HepG2 (cell line): ENCODE data around the gene STK32C. TPM values are rescaled to one million over a fixed set of nuclear protein-coding genes. Genes with fewer than 3 reads are reported as not detected.

Source experiments
- AHR ChIP-seq: IDR thresholded peaks from 2 replicates; pipeline ENCODE4 v1.6.1; 2018; ENCODE audit warnings: missing genetic modification reagents, missing compliant biosample characterization
- ATF7 ChIP-seq, 2 experiments: fragments of 450-650 bp in 1 of 2; sonication (generic) in 1 of 2; formaldehyde crosslinking in 1 of 2; IDR thresholded peaks; 2 replicates each; pipeline versions ENCODE4 v1.4.0 to v1.6.1; 2016 to 2020; ENCODE audit warnings: antibody characterized with exemption in 1 of 2, mild to moderate bottlenecking in 1 of 2, missing genetic modification reagents in 1 of 2
- BORCS8-MEF2B ChIP-seq: sonication (generic); formaldehyde crosslinking; IDR thresholded peaks from 2 replicates; pipeline ENCODE4 v1.8.0; 2022; ENCODE audit warnings: mild to moderate bottlenecking, missing genetic modification reagents
- CBX2 ChIP-seq, 2 experiments: fragments of 200-600 bp in 1 of 2; sonication (generic); formaldehyde crosslinking in 1 of 2; IDR thresholded peaks; 2 replicates each; pipeline versions ENCODE4 v1.7.0 to v1.8.1; 2018 to 2022; ENCODE audit warnings: low read depth in 2 of 2, low read length in 1 of 2, mild to moderate bottlenecking in 1 of 2, missing genetic modification reagents in 1 of 2
- ELK4 ChIP-seq: sonication (generic); formaldehyde crosslinking; IDR thresholded peaks from 2 replicates; pipeline ENCODE4 v1.9.0; 2021; ENCODE audit warnings: missing genetic modification reagents, borderline replicate concordance
- FOXM1 ChIP-seq: sonication (generic); formaldehyde crosslinking; IDR thresholded peaks from 2 replicates; pipeline ENCODE4 v1.5.0; 2020; ENCODE audit warnings: missing genetic modification reagents
- GZF1 ChIP-seq: sonication (generic); formaldehyde crosslinking; IDR thresholded peaks from 2 replicates; pipeline ENCODE4 v1.5.1; 2020; ENCODE audit warnings: mild to moderate bottlenecking, missing genetic modification reagents
- IRF9 ChIP-seq: sonication (generic); formaldehyde crosslinking; IDR thresholded peaks from 2 replicates; pipeline ENCODE4 v1.8.0; 2022; ENCODE audit warnings: missing genetic modification reagents, mild to moderate bottlenecking, borderline replicate concordance
- MTA3 ChIP-seq: sonication (generic); formaldehyde crosslinking; IDR thresholded peaks from 2 replicates; pipeline ENCODE4 v1.4.0; 2020; ENCODE audit warnings: missing genetic modification reagents
- NFATC3 ChIP-seq: sonication (generic); formaldehyde crosslinking; IDR thresholded peaks from 2 replicates; pipeline ENCODE4 v1.5.1; 2020; ENCODE audit warnings: mild to moderate bottlenecking, missing genetic modification reagents
- PAF1 ChIP-seq: IDR thresholded peaks from 2 replicates; pipeline ENCODE4 v1.6.1; 2016; ENCODE audit warnings: missing genetic modification reagents, missing compliant biosample characterization
- SATB2 ChIP-seq: sonication (generic); formaldehyde crosslinking; IDR thresholded peaks from 2 replicates; pipeline ENCODE4 v1.5.0; 2020; ENCODE audit warnings: missing genetic modification reagents
- TBX3 ChIP-seq: fragments of 450-650 bp; IDR thresholded peaks from 2 replicates; pipeline ENCODE4 v1.6.1; 2017; ENCODE audit warnings: antibody characterized with exemption, mild to moderate bottlenecking, inconsistent platforms, borderline replicate concordance
- TIGD3 ChIP-seq: sonication (generic); formaldehyde crosslinking; IDR thresholded peaks from 2 replicates; pipeline ENCODE4 v1.5.1; 2020; ENCODE audit warnings: mild to moderate bottlenecking, missing genetic modification reagents, borderline replicate concordance
- ZNF430 ChIP-seq: sonication (generic); formaldehyde crosslinking; IDR thresholded peaks from 2 replicates; pipeline ENCODE4 v1.9.0; 2021; ENCODE audit warnings: mild to moderate bottlenecking, missing genetic modification reagents
- ZNF512 ChIP-seq: sonication (generic); formaldehyde crosslinking; IDR thresholded peaks from 2 replicates; pipeline ENCODE4 v1.4.0; 2020; ENCODE audit warnings: mild to moderate bottlenecking, missing genetic modification reagents
- ZNF639 ChIP-seq: conservative IDR thresholded peaks from 2 replicates; pipeline ENCODE4 v1.6.1; 2018; ENCODE audit warnings: missing genetic modification reagents
- ZNF678 ChIP-seq: sonication (generic); formaldehyde crosslinking; IDR thresholded peaks from 2 replicates; pipeline ENCODE4 v1.4.0; 2020; ENCODE audit warnings: mild to moderate bottlenecking, missing genetic modification reagents
- ZNF704 ChIP-seq: sonication (generic); formaldehyde crosslinking; IDR thresholded peaks from 2 replicates; pipeline ENCODE4 v1.8.1; 2023; ENCODE audit warnings: mild to moderate bottlenecking, inconsistent platforms, moderate library complexity, missing genetic modification reagents, borderline replicate concordance
- ZNF747 ChIP-seq: sonication (generic); formaldehyde crosslinking; IDR thresholded peaks from 2 replicates; pipeline ENCODE4 v1.8.1; 2023; ENCODE audit warnings: missing genetic modification reagents, mild to moderate bottlenecking, borderline replicate concordance
- ZNF761 ChIP-seq: sonication (generic); formaldehyde crosslinking; conservative IDR thresholded peaks from 2 replicates; pipeline ENCODE4 v1.4.0; 2020; ENCODE audit warnings: mild to moderate bottlenecking, missing genetic modification reagents
- polyA plus RNA-seq, 8 experiments: library from polyadenylated mRNA; depleted of rRNA in 3 of 8; stranded (reverse) in 7 of 8; unstranded in 1 of 8; fragments of >200 nt; fragmentation: Illumina TruSeq in 4 of 8; extraction: Trizol in 4 of 8; gene quantifications; 2 replicates each; pipeline versions ENCODE4 v1.2.1 to v1.2.3, GENCODE V29; 2011 to 2016; ENCODE audit warnings: low read depth in 4 of 8, missing spikeins in 1 of 8, mixed read lengths in 1 of 8; ENCODE audit not compliant: insufficient read depth in 1 of 8
- total RNA-seq, 5 experiments: library from RNA; depleted of rRNA; stranded (reverse); fragments of >200 nt; fragmentation: Illumina TruSeq; extraction: Trizol; gene quantifications; 2 replicates each; pipeline ENCODE4 v1.2.3, GENCODE V29; 2016; ENCODE audit warnings: low read depth in 1 of 5

STK32C gene
- total and polyA plus RNA-seq, 2 of the 13 experiments (the other 11 are each of a cell fraction or from before 2014, with no cell fraction given) = 10.9 to 19.4 TPM

GRCh38 chr10:132294561-132295318 lies 13.0 kb downstream of the STK32C start (continued):
- no peak for TF ChIP-seq ZNF761 (CRISPR knock-in tag)
- no peak for TF ChIP-seq MTA3 (CRISPR knock-in tag)
- no peak for TF ChIP-seq FOXM1 (CRISPR knock-in tag)
- TF ChIP-seq ELK4 = no peak
- TF ChIP-seq ZNF430 (CRISPR knock-in tag) = peak; percentile 48; the same call in 1 of the 2 replicates
- no peak for TF ChIP-seq ZNF704 (CRISPR knock-in tag)
- no peak for TF ChIP-seq PAF1 (CRISPR knock-in tag)
- TF ChIP-seq CBX2 (IDR thresholded peaks at IDR 0.05; ENCODE audit: low read depth, low read length) = no peak
- no peak for TF ChIP-seq CBX2 (CRISPR knock-in tag; IDR thresholded peaks at IDR 0.05; ENCODE audit: low read depth)
- TF ChIP-seq ZNF747 (CRISPR knock-in tag) = no peak
- TF ChIP-seq IRF9 (CRISPR knock-in tag) = 0 out of 2 replicates have a peak, but pooled peaks have one; percentile 37
- no peak for TF ChIP-seq ZNF639
- no peak for TF ChIP-seq ZNF678
- no peak for TF ChIP-seq AHR
- TF ChIP-seq NFATC3 (CRISPR knock-in tag) = no peak
- no peak for TF ChIP-seq ZNF512 (CRISPR knock-in tag)
- peak; percentile 75; the same call in 1 of the 2 replicates for TF ChIP-seq BORCS8-MEF2B
- TF ChIP-seq ATF7 (IDR thresholded peaks at IDR 0.05) = no peak
- no peak for TF ChIP-seq ATF7 (CRISPR knock-in tag; IDR thresholded peaks at IDR 0.05)
- no peak for TF ChIP-seq SATB2 (CRISPR knock-in tag)
- TF ChIP-seq GZF1 (CRISPR knock-in tag) = no peak
- no peak for TF ChIP-seq TBX3
- no peak for TF ChIP-seq TIGD3 (CRISPR knock-in tag)
